Cerebellar nuclear complex (tissue), 1 donor: Measurements from ENCODE around the gene LSP1.
"Not testable (repeated sequence)": the region's sequence is repeated elsewhere in the genome, so short reads cannot be mapped to it uniquely, and the experiment has no call there.

Experiments
- DNase-seq, 2 experiments: peaks; one replicate each; lab custom pipeline; 2025; lab: John Stamatoyannopoulos, UW

The LSP1 gene

GRCh38 chr11:1864831-1865665 lies 12.2 kb downstream of the LSP1 start:
- DNase-seq: no peak

GRCh38 chr11:1866226-1866625 lies 13.3 kb downstream of the LSP1 start:
- DNase-seq: no peak

GRCh38 chr11:1866776-1867175 lies 13.9 kb downstream of the LSP1 start:
- DNase-seq: no peak

- DNase-seq: no peak
Measured at GRCh38 chr11:1867381-1867780, 14.5 kb downstream of the LSP1 start.

GRCh38 chr11:1868056-1868635 lies 15.3 kb downstream of the LSP1 start:
- DNase-seq: no peak

- no peak for DNase-seq
Measured at GRCh38 chr11:1868636-1869291, 15.9 kb downstream of the LSP1 start.

- no peak for DNase-seq
Measured at GRCh38 chr11:1869427-1870325, 16.8 kb downstream of the LSP1 start.

- DNase-seq: no peak
Measured at GRCh38 chr11:1870326-1870696, 17.4 kb downstream of the LSP1 start.

GRCh38 chr11:1870721-1871466 lies 18.0 kb downstream of the LSP1 start:
- no peak for DNase-seq

GRCh38 chr11:1871531-1871930 lies 18.6 kb downstream of the LSP1 start:
- DNase-seq: no peak

GRCh38 chr11:1872267-1872985 lies 19.5 kb downstream of the LSP1 start:
- no peak for DNase-seq

GRCh38 chr11:1873048-1873812 lies 20.3 kb downstream of the LSP1 start:
- no peak for DNase-seq

- not testable (repeated sequence) for DNase-seq
Measured at GRCh38 chr11:1873813-1874150, 20.9 kb downstream of the LSP1 start.

GRCh38 chr11:1874441-1875092 lies 21.7 kb downstream of the LSP1 start:
- not testable (repeated sequence) for DNase-seq

GRCh38 chr11:1875093-1875850 lies 22.4 kb downstream of the LSP1 start:
- no peak for DNase-seq

- DNase-seq: not testable (repeated sequence)
Measured at GRCh38 chr11:1875851-1876301, 23.0 kb downstream of the LSP1 start.

- no peak for DNase-seq
Measured at GRCh38 chr11:1876361-1877063, 23.6 kb downstream of the LSP1 start.
